ENCODE results near the gene DNAJA1. TPM values are rescaled to one million over a fixed set of nuclear protein-coding genes. Genes with fewer than 3 reads are reported as not detected.

DNAJA1 gene
- polyA plus RNA-seq, 1 donor (not counting 4 experiments of a cell fraction or from before 2014, with no cell fraction given): 169 TPM

Other genes starting within 250 kb of the DNAJA1 start
- not detected in 3 replicates for gene TMEM215, start 241.7 kb upstream of the DNAJA1 start, polyA plus RNA-seq
- gene APTX, start 23.6 kb upstream of the DNAJA1 start, polyA plus RNA-seq: 53.2 to 86.8 TPM (median 64.7 TPM) in 3 replicates
- 15.3 to 20.3 TPM (median 16.1 TPM) in 3 replicates for gene SMU1, start 51.4 kb downstream of the DNAJA1 start, polyA plus RNA-seq
- gene B4GALT1, start 142.1 kb downstream of the DNAJA1 start, polyA plus RNA-seq: 54.3 to 82.9 TPM (median 55.1 TPM) in 3 replicates
- 0.85 TPM in 1 of 3 replicates, not detected in the others for gene SPINK4, start 214.9 kb downstream of the DNAJA1 start, polyA plus RNA-seq
- 22.4 to 30.1 TPM (median 25.1 TPM) in 3 replicates for gene BAG1, start 239.4 kb downstream of the DNAJA1 start, polyA plus RNA-seq
- 80.0 to 132 TPM (median 82.7 TPM) in 3 replicates for gene CHMP5, start 239.8 kb downstream of the DNAJA1 start, polyA plus RNA-seq

Data from keratinocyte (primary cell).